Gastroesophageal sphincter (tissue), 4 donors: Measurements from ENCODE around the gene LPP. TPM values are rescaled to one million over a fixed set of nuclear protein-coding genes. Genes with fewer than 3 reads are reported as not detected.
A peak's percentile ranks its signal among the peaks of the same experiment; 100 is the strongest.

ENCODE experiments used
- ATAC-seq: fragments of 150-250 bp; one replicate; pipeline ENCODE4 v1.9.1; 2016; ENCODE audit warnings: mild to moderate bottlenecking, moderate library complexity
- H3K27ac ChIP-seq, 4 donors: fragments of 200-600 bp; sonication (generic) in 3 of 4; 1 replicate in 3 of 4; 2 replicates in 1 of 4; pipeline ENCODE4 v1.5.1; 2016 to 2019
- H3K27me3 ChIP-seq: fragments of 200-600 bp; sonication (generic); one replicate; pipeline ENCODE4 v1.5.1; 2019
- H3K36me3 ChIP-seq, 2 donors: fragments of 200-600 bp; sonication (generic); one replicate each; pipeline ENCODE4 v1.5.1; 2019; ENCODE audit warnings: control low read depth in 1 of 2
- H3K4me1 ChIP-seq, 3 donors: fragments of 200-600 bp; sonication (generic); 1 replicate in 2 of 3; 2 replicates in 1 of 3; pipeline ENCODE4 v1.5.1; 2016 to 2019; ENCODE audit warnings: control low read depth in 2 of 3
- H3K4me3 ChIP-seq, 2 donors: fragments of 200-600 bp; sonication (generic); one replicate each; pipeline ENCODE4 v1.5.1; 2019; ENCODE audit warnings: mild to moderate bottlenecking in 1 of 2, moderate library complexity in 1 of 2
- H3K9me3 ChIP-seq, 3 donors: fragments of 200-600 bp; sonication (generic); one replicate each; pipeline ENCODE4 v1.5.1; 2017 to 2019; ENCODE audit warnings: control low read depth in 2 of 3
- CTCF ChIP-seq, 4 experiments: fragments of 200-600 bp in 2 of 4; fragments of 450-650 bp in 2 of 4; sonication (generic) in 1 of 4; IDR thresholded peaks; one replicate each; pipeline ENCODE4 v1.5.1; 2017 to 2019; ENCODE audit warnings: antibody characterized with exemption in 4 of 4, mild to moderate bottlenecking in 2 of 4, moderate library complexity in 2 of 4
- EP300 ChIP-seq: sonication (generic); formaldehyde crosslinking; IDR thresholded peaks from one replicate; pipeline ENCODE4 v1.6.1; 2017; ENCODE audit warnings: antibody characterized with exemption, mild to moderate bottlenecking
- POLR2A ChIP-seq, 2 donors: fragments of 450-650 bp; IDR thresholded peaks; one replicate each; pipeline ENCODE4 v1.6.1; 2017; ENCODE audit warnings: antibody characterized with exemption in 2 of 2, mild to moderate bottlenecking in 2 of 2, moderate library complexity in 1 of 2
- POLR2AphosphoS5 ChIP-seq: sonication (generic); formaldehyde crosslinking; IDR thresholded peaks from one replicate; pipeline ENCODE4 v1.6.1; 2017; ENCODE audit warnings: antibody characterized with exemption
- WGBS, 2 donors: methylation state at CpG; one replicate each; pipeline ENCODE4 v1.1.5; 2018; ENCODE audit warnings: low coverage in 1 of 2; 5-methylcytosine and 5-hydroxymethylcytosine counted together
- total RNA-seq, 4 donors: library from RNA; depleted of rRNA; stranded (reverse); fragments of >200 nt; gene quantifications; one replicate each; pipeline ENCODE4 v1.1.0, GENCODE V29; 2016

Gene LPP
- total RNA-seq, 4 donors from 2014 or later = 1,243 to 2,297 (median 2,164) TPM

GRCh38 chr3:188468662-188469061, 314.7 kb downstream of the LPP start:
- H3K27me3 ChIP-seq = no peaks in the 10 kb centered on the region
- H3K36me3 ChIP-seq = no peaks in the 10 kb centered on the region
- no peak for TF ChIP-seq CTCF (IDR thresholded peaks at IDR 0.05)
- TF ChIP-seq POLR2AphosphoS5 = peak; percentile 71
- 46 to 66% methylated on average over 2 to 3 of the region's 3 CpGs for WGBS, 2 donors
- peak overlapping the region; percentile 27 to 73 (median 48) for H3K27ac ChIP-seq
- no peaks in the 10 kb centered on the region for H3K9me3 ChIP-seq
- peak; percentile 65 for ATAC-seq
- H3K4me3 ChIP-seq = no peak overlapping the region
- peaks cover 6 to 87% (median 32%) of the 10 kb centered on the region in 3 donors for H3K4me1 ChIP-seq

GRCh38 chr3:188469228-188469885, 315.4 kb downstream of the LPP start:
- H3K4me3 ChIP-seq = no peak overlapping the region
- H3K27me3 ChIP-seq = no peaks in the 10 kb centered on the region
- TF ChIP-seq POLR2A (IDR thresholded peaks at IDR 0.05) (no peak), POLR2AphosphoS5 (peak; percentile 52)
- peaks cover 6 to 87% (median 36%) of the 10 kb centered on the region in 3 donors for H3K4me1 ChIP-seq
- H3K36me3 ChIP-seq = no peaks in the 10 kb centered on the region
- peak; percentile 83 for ATAC-seq
- 62 to 63% methylated on average over 9 to 10 of the region's 10 CpGs for WGBS, 2 donors
- no peaks in the 10 kb centered on the region for H3K9me3 ChIP-seq
- peak overlapping the region; percentile 27 to 73 (median 48) for H3K27ac ChIP-seq

- Histone ChIP-seq H3K4me3 (no peak overlapping the region), H3K36me3 (no peaks in the 10 kb centered on the region), H3K27ac (peak overlapping the region in 3 of 4 donors; percentile 9 to 48 (median 46)), H3K27me3 (no peaks in the 10 kb centered on the region), H3K4me1 (peaks cover 6 to 80% (median 38%) of the 10 kb centered on the region in 3 donors), H3K9me3 (no peaks in the 10 kb centered on the region)
- WGBS, 2 donors = 52 to 83% methylated on average over 3 to 4 of the region's 4 CpGs
- no peak for TF ChIP-seq CTCF (IDR thresholded peaks at IDR 0.05)
- no peak for TF ChIP-seq EP300
- TF ChIP-seq POLR2AphosphoS5 = no peak
- TF ChIP-seq POLR2A (IDR thresholded peaks at IDR 0.05) = no peak
- no peak for ATAC-seq
These were observed 316.7 kb downstream of the LPP start for GRCh38 chr3:188470508-188471130.

GRCh38 chr3:188471723-188472122, 317.8 kb downstream of the LPP start:
- no peak for ATAC-seq
- H3K9me3 ChIP-seq = no peaks in the 10 kb centered on the region
- no peak overlapping the region for H3K4me3 ChIP-seq
- H3K36me3 ChIP-seq = no peaks in the 10 kb centered on the region
- H3K4me1 ChIP-seq = peaks cover 6 to 80% (median 48%) of the 10 kb centered on the region in 3 donors
- H3K27ac ChIP-seq = peak overlapping the region; percentile 2 to 47 (median 34)
- no peaks in the 10 kb centered on the region for H3K27me3 ChIP-seq
- TF ChIP-seq POLR2A (IDR thresholded peaks at IDR 0.05) = no peak
- TF ChIP-seq EP300 = no peak
- TF ChIP-seq CTCF (IDR thresholded peaks at IDR 0.05) = no peak
- no peak for TF ChIP-seq POLR2AphosphoS5

- Histone ChIP-seq H3K27me3 (no peaks in the 10 kb centered on the region), H3K9me3 (no peaks in the 10 kb centered on the region), H3K4me3 (no peak overlapping the region), H3K27ac (peak overlapping the region in 3 of 4 donors; percentile 23 to 47 (median 46)), H3K36me3 (no peaks in the 10 kb centered on the region), H3K4me1 (peaks cover 11 to 80% (median 47%) of the 10 kb centered on the region in 3 donors)
- no peak for ATAC-seq
- WGBS, 2 donors = 43 to 50% methylated on average over 1 of the region's 1 CpG
- no peak for TF ChIP-seq CTCF (IDR thresholded peaks at IDR 0.05)
- no peak for TF ChIP-seq EP300
- no peak for TF ChIP-seq POLR2AphosphoS5
- no peak for TF ChIP-seq POLR2A (IDR thresholded peaks at IDR 0.05)
These were observed 318.4 kb downstream of the LPP start for GRCh38 chr3:188472336-188472735.
